ENCODE data around the gene POFUT2. TPM values are rescaled to one million over a fixed set of nuclear protein-coding genes. Genes with fewer than 3 reads are reported as not detected.
A peak's percentile ranks its signal among the peaks of the same experiment; 100 is the strongest.

Gene POFUT2
- total and polyA plus RNA-seq, 5 donors, result 14.1 to 20.3 (median 18.6) TPM

GRCh38 chr21:45332415-45332814 lies 44.7 kb upstream of the POFUT2 start:
- Histone ChIP-seq H3K4me3 (ENCODE audit: low read length) (no peak overlapping the region), H3K4me1 (ENCODE audit: control insufficient read depth, insufficient read depth, low read length) (no peaks in the 10 kb centered on the region), H3K27ac (ENCODE audit: low read length) (no peak overlapping the region), H3K27me3 (ENCODE audit: control insufficient read depth, insufficient read depth) (no peaks in the 10 kb centered on the region), H3K9me3 (ENCODE audit: control insufficient read depth, low read length) (no peaks in the 10 kb centered on the region)
- no peak for ATAC-seq
- intact Hi-C loops (cut with DNase I), result no loop called here
- WGBS, result 95% methylated on average over 4 of the region's 4 CpGs
- peak in 1 of 3 donors; percentile 2 for DNase-seq

- 72% methylated on average over 17 of the region's 17 CpGs for WGBS
- intact Hi-C loops (cut with DNase I), result no loop called here
- H3K27me3 ChIP-seq (ENCODE audit: control insufficient read depth, insufficient read depth), result no peaks in the 10 kb centered on the region
- peak; percentile 11 to 58 (median 38) for DNase-seq
- H3K4me3 ChIP-seq (ENCODE audit: low read length), result no peak overlapping the region
- no peak for ATAC-seq
- no peaks in the 10 kb centered on the region for H3K4me1 ChIP-seq (ENCODE audit: control insufficient read depth, insufficient read depth, low read length)
- no peak overlapping the region for H3K27ac ChIP-seq (ENCODE audit: low read length)
- H3K9me3 ChIP-seq (ENCODE audit: control insufficient read depth, low read length), result no peaks in the 10 kb centered on the region
Measured at GRCh38 chr21:45331531-45332147, 43.9 kb upstream of the POFUT2 start.

DNA sequence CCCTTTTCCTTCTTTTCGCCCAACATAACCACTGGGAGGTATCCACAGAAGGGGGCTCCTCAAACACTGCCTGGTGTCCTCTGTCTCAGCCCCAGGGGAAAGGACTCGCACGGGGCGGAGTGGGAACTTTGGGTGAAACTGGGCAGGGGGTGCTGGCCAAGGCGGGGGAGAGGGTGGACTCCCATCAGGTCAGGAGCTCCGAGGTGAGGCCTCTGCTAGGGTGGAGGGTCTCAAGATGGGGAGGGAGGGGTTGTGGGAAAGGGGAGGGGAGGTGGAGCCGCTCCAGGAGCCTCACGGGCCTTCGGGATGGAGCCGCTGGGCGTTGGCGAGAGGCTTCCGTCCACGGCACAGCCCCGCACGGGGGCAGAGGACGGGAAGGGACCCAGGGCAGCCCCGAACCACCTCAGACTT lies 43.2 kb upstream of the POFUT2 start:
- H3K27ac ChIP-seq (ENCODE audit: low read length), result no peak overlapping the region
- WGBS, result 94% methylated on average over 18 of the region's 18 CpGs
- no peaks in the 10 kb centered on the region for H3K27me3 ChIP-seq (ENCODE audit: control insufficient read depth, insufficient read depth)
- H3K9me3 ChIP-seq (ENCODE audit: control insufficient read depth, low read length), result no peaks in the 10 kb centered on the region
- intact Hi-C loops (cut with DNase I), result no loop called here
- ATAC-seq (no peak), DNase-seq (peak; percentile 10 to 41 (median 39))
- H3K4me3 ChIP-seq (ENCODE audit: low read length), result no peak overlapping the region
- H3K4me1 ChIP-seq (ENCODE audit: control insufficient read depth, insufficient read depth, low read length), result no peaks in the 10 kb centered on the region

GRCh38 chr21:45330075-45330781 lies 42.5 kb upstream of the POFUT2 start:
- intact Hi-C loops (cut with DNase I), result no loop called here
- no peak overlapping the region for H3K27ac ChIP-seq (ENCODE audit: low read length)
- no peaks in the 10 kb centered on the region for H3K27me3 ChIP-seq (ENCODE audit: control insufficient read depth, insufficient read depth)
- peak; percentile 20 to 54 (median 35) for DNase-seq
- H3K4me3 ChIP-seq (ENCODE audit: low read length), result no peak overlapping the region
- no peaks in the 10 kb centered on the region for H3K4me1 ChIP-seq (ENCODE audit: control insufficient read depth, insufficient read depth, low read length)
- H3K9me3 ChIP-seq (ENCODE audit: control insufficient read depth, low read length), result no peaks in the 10 kb centered on the region
- 54% methylated on average over 15 of the region's 15 CpGs for WGBS
- peak in 1 of 2 donors; percentile 7 for ATAC-seq

DNA sequence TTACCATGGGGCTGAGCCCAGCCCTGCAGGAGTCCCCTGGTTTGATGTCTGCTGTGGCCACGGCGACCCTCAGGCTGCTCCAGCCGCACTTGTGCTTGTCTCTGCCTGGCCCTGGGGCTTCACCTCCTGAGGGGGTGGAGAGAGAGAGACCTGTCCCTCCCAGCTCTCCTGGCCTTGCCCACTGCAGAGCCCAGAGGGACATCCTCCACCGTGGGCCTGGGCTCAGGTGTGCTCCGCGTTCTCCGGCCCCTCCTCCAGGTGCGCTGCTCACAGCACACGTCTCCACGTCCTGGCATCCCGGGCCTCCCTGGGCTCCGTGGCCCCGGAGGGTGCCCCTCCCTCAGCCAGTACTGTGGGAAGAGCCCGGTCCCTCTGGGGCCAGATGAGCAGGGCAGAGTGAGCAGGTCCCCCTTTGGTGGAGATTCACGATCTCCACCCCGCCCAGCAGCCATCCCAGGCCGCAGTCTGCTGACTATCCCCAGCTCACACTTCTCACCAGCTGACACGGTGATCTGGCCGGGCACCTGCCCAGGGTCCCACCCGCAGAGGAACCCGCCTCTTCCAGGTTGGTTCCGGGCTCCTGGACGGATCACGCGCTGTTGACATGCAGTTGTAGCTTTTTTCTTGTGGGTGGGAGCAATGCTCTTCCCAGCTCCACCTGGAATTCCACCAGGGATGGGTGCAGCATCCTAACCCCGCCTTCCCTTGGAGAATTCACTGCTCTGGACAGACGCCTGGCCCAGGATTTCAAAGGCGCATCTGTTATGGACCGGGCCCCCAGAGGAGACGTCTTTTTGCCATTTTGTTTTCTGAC lies 41.8 kb upstream of the POFUT2 start:
- Histone ChIP-seq H3K9me3 (ENCODE audit: control insufficient read depth, low read length) (no peaks in the 10 kb centered on the region), H3K27ac (ENCODE audit: low read length) (no peak overlapping the region), H3K4me3 (ENCODE audit: low read length) (no peak overlapping the region), H3K27me3 (ENCODE audit: control insufficient read depth, insufficient read depth) (no peaks in the 10 kb centered on the region), H3K4me1 (ENCODE audit: control insufficient read depth, insufficient read depth, low read length) (no peaks in the 10 kb centered on the region)
- ATAC-seq, result no peak
- intact Hi-C loops (cut with DNase I), result no loop called here
- peak; percentile 7 to 60 (median 42) for DNase-seq
- 85% methylated on average over 30 of the region's 30 CpGs for WGBS

DNA sequence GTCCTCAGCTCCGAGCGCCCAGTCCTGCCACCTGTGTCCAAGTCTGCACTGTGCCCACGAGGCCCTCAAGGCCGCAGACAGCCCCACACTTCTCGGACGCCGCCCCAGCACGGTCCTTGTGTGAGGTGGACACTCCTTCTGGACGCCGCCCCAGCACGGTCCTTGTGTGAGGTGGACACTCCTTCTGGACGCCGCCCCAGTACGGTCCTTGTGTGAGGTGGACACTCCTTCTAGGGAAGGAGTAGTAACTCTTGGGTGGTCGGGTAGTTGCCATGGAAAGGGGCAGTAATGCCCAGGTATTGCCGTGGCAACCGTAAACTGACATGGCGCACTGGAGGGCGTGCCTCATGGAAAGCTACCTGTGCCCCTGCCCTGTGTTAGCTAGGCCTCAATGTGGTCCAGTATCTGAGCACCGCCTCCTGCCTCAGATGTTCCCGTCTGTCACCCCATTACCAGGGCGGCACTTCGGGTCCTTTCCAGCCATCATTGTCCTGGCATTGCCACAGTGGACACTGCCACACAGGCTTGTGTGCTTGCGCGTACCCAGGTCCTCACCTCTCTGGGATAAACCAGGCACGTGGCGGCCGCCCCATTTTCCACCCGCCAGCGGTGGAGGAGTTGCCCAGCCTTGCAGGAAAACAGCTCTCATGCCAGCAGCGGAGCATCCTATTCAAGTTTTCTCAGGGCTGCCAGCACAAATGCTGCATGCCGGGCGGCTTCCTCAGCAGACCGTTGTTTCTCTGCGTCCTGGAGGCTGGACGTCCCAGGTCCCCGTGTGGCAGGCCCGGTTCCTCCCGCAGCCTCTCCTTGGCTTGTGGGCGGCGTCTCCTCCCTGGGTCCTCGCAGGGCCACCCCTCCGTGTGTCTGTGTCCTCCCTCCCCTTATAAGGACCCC lies 40.8 kb upstream of the POFUT2 start:
- intact Hi-C loops (cut with DNase I), result no loop called here
- H3K4me1 ChIP-seq (ENCODE audit: control insufficient read depth, insufficient read depth, low read length), result no peaks in the 10 kb centered on the region
- no peaks in the 10 kb centered on the region for H3K27me3 ChIP-seq (ENCODE audit: control insufficient read depth, insufficient read depth)
- ATAC-seq (no peak), DNase-seq (peak; percentile 16 to 59 (median 51))
- no peaks in the 10 kb centered on the region for H3K9me3 ChIP-seq (ENCODE audit: control insufficient read depth, low read length)
- 92% methylated on average over 43 of the region's 43 CpGs for WGBS
- no peak overlapping the region for H3K27ac ChIP-seq (ENCODE audit: low read length)
- H3K4me3 ChIP-seq (ENCODE audit: low read length), result no peak overlapping the region

DNA sequence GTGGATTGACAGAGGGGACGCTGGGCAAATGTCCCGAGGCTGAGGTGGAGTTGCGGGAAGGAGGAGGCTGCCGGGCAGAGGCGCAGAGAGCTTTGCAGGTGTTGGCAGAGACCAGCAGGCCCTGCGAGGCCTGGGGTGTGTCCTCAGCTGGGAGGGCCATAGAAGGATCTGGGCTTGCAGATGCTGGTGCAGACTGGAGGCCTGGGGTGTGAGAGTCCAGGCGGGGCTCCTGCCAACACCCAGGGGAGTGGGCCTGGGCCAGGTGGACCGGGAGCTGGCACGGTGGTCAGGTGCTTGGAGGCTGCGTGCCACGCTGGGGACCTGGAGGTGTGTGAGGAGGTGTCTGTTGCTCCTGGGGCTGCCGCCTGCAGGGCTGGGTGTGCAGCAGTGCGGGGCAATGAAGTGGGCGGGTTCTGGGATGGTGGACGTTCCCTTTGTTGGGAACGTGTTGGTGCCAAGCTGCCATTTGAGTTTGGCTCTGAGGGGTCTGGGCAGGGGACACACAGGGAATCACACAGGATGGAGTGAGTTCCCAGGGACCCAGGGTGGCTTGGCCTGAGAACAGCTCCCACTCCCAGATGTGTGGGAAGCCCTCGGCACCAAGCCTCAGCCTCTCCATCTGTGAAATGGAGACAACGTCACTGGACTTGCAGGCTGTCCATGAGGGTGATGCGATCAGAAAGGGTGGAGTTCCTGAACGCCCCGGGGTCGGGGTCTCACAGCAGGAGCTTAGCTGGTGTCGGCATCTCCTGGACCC lies 39.9 kb upstream of the POFUT2 start:
- H3K4me3 ChIP-seq (ENCODE audit: low read length), result no peak overlapping the region
- no peaks in the 10 kb centered on the region for H3K9me3 ChIP-seq (ENCODE audit: control insufficient read depth, low read length)
- no peak overlapping the region for H3K27ac ChIP-seq (ENCODE audit: low read length)
- 91% methylated on average over 23 of the region's 23 CpGs for WGBS
- DNase-seq (peak; percentile 12 to 50 (median 36)), ATAC-seq (no peak)
- no peaks in the 10 kb centered on the region for H3K27me3 ChIP-seq (ENCODE audit: control insufficient read depth, insufficient read depth)
- intact Hi-C loops (cut with DNase I), result no loop called here
- H3K4me1 ChIP-seq (ENCODE audit: control insufficient read depth, insufficient read depth, low read length), result no peaks in the 10 kb centered on the region

- Histone ChIP-seq H3K9me3 (ENCODE audit: control insufficient read depth, low read length) (no peaks in the 10 kb centered on the region), H3K27me3 (ENCODE audit: control insufficient read depth, insufficient read depth) (no peaks in the 10 kb centered on the region), H3K4me3 (ENCODE audit: low read length) (no peak overlapping the region), H3K4me1 (ENCODE audit: control insufficient read depth, insufficient read depth, low read length) (no peaks in the 10 kb centered on the region), H3K27ac (ENCODE audit: low read length) (no peak overlapping the region)
- peak in 2 of 3 donors; percentile 4 to 29 for DNase-seq
- intact Hi-C loops (cut with DNase I), result no loop called here
- no peak for ATAC-seq
- 90% methylated on average over 8 of the region's 8 CpGs for WGBS
Measured at GRCh38 chr21:45326891-45327440, 39.3 kb upstream of the POFUT2 start.

GRCh38 chr21:45326169-45326851 lies 38.6 kb upstream of the POFUT2 start:
- 82% methylated on average over 25 of the region's 25 CpGs for WGBS
- Histone ChIP-seq H3K4me3 (ENCODE audit: low read length) (no peak overlapping the region), H3K27me3 (ENCODE audit: control insufficient read depth, insufficient read depth) (no peaks in the 10 kb centered on the region), H3K27ac (ENCODE audit: low read length) (no peak overlapping the region), H3K4me1 (ENCODE audit: control insufficient read depth, insufficient read depth, low read length) (no peaks in the 10 kb centered on the region), H3K9me3 (ENCODE audit: control insufficient read depth, low read length) (no peaks in the 10 kb centered on the region)
- ATAC-seq (peak in 1 of 2 donors; percentile 2), DNase-seq (peak; percentile 40 to 72 (median 66))
- intact Hi-C loops (cut with DNase I), result no loop called here

All from right cardiac atrium (tissue), 5 donors.